ENCODE results near the gene AJUBA.

The AJUBA gene

DNA sequence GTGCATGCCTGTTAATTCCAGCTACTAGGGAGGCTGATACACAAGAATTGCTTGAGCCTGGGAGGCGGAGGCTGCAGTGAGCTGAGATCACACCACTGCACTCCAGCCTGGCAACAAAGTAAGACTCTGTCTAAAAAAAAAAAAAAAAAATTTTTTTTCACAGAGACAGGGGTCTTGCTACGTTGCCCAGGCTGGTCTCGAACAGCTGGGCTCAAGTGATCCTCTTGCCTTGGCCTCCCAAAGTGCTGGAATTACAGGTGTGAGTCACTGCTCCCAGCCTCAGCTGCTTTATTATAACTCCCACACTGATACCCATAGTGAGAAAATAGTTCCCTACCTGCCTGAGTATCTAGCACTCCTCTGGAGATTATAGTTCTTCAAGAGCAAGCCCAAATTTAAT, 36.7 kb downstream of the AJUBA start:
- Mint-ChIP-seq H3K27ac (no peak overlapping the region), H3K27me3 (ENCODE audit: low read depth, poor library complexity) (no peaks in the 10 kb centered on the region), H3K4me3 (no peak overlapping the region), H3K4me1 (no peaks in the 10 kb centered on the region), H3K36me3 (ENCODE audit: low read depth) (peaks cover 62% of the 10 kb centered on the region), H3K9me3 (no peaks in the 10 kb centered on the region)
- TF ChIP-seq, protein P1, sequence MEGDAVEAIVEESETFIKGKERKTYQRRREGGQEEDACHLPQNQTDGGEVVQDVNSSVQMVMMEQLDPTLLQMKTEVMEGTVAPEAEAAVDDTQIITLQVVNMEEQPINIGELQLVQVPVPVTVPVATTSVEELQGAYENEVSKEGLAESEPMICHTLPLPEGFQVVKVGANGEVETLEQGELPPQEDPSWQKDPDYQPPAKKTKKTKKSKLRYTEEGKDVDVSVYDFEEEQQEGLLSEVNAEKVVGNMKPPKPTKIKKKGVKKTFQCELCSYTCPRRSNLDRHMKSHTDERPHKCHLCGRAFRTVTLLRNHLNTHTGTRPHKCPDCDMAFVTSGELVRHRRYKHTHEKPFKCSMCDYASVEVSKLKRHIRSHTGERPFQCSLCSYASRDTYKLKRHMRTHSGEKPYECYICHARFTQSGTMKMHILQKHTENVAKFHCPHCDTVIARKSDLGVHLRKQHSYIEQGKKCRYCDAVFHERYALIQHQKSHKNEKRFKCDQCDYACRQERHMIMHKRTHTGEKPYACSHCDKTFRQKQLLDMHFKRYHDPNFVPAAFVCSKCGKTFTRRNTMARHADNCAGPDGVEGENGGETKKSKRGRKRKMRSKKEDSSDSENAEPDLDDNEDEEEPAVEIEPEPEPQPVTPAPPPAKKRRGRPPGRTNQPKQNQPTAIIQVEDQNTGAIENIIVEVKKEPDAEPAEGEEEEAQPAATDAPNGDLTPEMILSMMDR (IDR thresholded peaks at IDR 0.05): no peak
- no peak for DNase-seq

DNA sequence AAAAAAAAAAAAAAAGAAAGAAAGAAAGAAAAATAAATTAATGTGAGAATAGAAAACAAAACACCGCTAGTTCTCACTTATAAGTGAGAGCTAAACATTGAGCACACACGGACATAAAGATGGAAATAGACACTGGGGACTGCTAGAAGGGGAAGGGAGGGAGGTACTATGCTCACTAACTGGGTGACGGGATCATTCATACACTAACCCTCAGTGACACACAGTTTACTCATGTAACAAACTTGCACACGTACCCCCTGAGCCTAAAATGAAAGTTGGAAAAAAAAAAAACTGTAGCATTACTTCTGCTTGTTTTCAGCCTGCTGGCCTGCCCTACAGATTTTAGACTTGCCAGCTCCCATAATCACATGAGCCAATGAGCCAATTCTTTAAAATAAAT, 42.7 kb downstream of the AJUBA start:
- DNase-seq: no peak
- Mint-ChIP-seq H3K27ac (no peak overlapping the region), H3K4me1 (no peaks in the 10 kb centered on the region), H3K9me3 (no peaks in the 10 kb centered on the region), H3K4me3 (no peak overlapping the region), H3K36me3 (ENCODE audit: low read depth) (peaks cover 49% of the 10 kb centered on the region), H3K27me3 (ENCODE audit: low read depth, poor library complexity) (no peaks in the 10 kb centered on the region)
- TF ChIP-seq, protein P1 (IDR thresholded peaks at IDR 0.05): no peak

DNA sequence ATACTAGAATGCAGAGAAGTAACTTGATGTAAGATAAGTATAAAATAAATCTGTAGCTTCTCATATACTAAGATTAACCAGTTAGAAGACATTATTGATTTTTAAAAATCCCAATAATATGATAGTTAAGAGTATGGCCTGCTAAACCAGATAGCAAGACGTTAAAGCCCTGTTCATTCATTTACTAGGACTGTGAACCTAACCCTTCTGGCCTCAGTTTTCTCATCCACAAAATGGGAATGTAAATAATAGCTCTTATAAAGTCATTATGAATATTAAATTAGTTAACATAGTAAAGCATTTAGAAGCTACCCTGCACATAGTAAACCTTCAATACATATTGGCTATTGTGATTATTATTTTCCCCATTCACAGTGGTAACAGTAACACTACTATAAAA, 47.2 kb downstream of the AJUBA start:
- Mint-ChIP-seq H3K27ac (no peak overlapping the region), H3K27me3 (ENCODE audit: low read depth, poor library complexity) (no peaks in the 10 kb centered on the region), H3K9me3 (no peaks in the 10 kb centered on the region), H3K4me3 (no peak overlapping the region), H3K4me1 (peaks cover 5% of the 10 kb centered on the region), H3K36me3 (ENCODE audit: low read depth) (peaks cover 27% of the 10 kb centered on the region)
- TF ChIP-seq, protein P1 (IDR thresholded peaks at IDR 0.05): no peak
- no peak for DNase-seq

DNA sequence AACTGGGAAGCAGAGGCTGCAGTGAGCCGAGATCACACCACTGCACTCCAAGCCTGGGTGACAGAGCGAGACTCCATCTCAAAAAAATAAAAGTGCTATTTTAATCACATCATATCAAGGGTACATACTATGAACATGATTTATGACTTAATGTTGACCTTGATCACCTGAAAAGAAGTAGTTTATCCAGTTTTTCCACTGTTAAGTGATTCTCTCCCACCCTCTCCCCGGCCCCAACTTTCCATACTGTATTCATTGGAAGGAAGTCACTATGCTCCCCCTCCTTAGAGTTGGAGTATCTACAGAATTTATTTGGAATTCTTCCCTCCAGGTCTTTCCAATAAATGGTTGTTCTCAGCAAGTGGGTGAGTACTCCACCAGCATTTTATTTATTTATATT, 50.2 kb downstream of the AJUBA start:
- Mint-ChIP-seq H3K4me1 (peaks cover 5% of the 10 kb centered on the region), H3K27me3 (ENCODE audit: low read depth, poor library complexity) (no peaks in the 10 kb centered on the region), H3K36me3 (ENCODE audit: low read depth) (peaks cover 17% of the 10 kb centered on the region), H3K9me3 (no peaks in the 10 kb centered on the region), H3K27ac (no peak overlapping the region), H3K4me3 (no peak overlapping the region)
- DNase-seq: no peak
- TF ChIP-seq, protein P1 (IDR thresholded peaks at IDR 0.05): no peak

DNA sequence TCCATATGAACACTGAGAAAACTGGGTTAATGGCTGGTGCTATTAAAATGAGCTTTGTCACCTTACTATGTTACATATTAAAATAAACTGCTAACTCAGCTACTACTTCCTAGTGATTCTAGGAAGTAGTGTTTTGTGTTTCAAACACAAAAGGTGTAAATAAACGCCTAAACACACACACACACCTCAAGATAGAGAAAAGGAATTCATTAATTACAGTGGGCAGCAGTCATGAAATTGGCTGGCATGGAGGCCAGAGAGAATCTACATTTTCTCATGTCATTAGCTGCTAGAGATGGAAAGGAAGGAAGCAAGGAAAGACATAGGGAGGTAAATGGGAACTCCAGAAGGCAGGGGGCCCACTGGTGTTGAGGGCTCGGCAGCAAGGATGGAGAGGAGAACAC, 52.4 kb downstream of the AJUBA start:
- Mint-ChIP-seq H3K4me1 (peaks cover 10% of the 10 kb centered on the region), H3K9me3 (no peaks in the 10 kb centered on the region), H3K4me3 (no peak overlapping the region), H3K27me3 (ENCODE audit: low read depth, poor library complexity) (no peaks in the 10 kb centered on the region), H3K36me3 (ENCODE audit: low read depth) (peaks cover 30% of the 10 kb centered on the region), H3K27ac (no peak overlapping the region)
- no peak for DNase-seq
- TF ChIP-seq, protein P1 (IDR thresholded peaks at IDR 0.05): no peak

DNA sequence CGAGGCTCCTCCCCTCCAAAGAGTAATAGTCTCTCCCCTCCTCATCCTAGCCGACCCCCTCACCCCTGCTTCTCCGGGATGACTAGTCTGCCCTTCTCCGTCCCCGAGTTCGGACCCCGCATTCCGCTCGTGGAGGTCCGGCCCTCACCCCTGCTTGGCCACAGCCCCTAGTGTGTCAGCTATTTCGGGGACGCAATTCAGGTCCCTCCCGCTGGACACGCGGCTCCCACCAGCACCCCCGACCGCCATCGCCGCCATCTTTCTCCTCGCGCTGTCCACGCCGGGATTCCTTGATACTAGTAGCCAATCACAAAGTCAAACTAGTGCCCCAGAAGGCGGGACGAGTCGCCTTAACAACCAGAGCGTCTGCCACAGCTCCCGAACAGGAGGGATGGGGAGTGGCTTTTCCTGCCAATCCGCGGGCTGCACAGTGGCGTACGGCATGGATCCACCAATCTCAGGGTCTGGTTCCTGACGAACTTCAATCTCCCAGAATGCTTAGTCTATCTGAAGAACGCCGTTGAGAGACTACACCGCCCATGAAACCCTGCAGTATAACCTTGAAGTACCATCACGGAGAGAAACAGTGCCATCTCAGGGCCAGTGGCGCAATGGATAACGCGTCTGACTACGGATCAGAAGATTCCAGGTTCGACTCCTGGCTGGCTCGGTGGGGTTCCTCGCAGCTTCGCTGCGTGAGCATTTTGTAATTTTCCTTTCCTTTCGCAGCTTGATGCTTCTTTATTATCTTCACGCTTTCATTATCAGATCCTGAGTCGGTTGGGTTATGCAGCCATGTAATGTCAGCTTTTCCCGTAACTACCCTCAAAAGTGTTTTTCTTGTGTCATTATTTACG, 53.0 kb downstream of the AJUBA start, which contains the start of gene PRMT5:
Gene PRMT5, minus strand, starts transcription at position 273 of the 857 bp plus-strand sequence. Its CDS starts 15 bp downstream, at position 258.
- Mint-ChIP-seq H3K36me3 (ENCODE audit: low read depth) (peaks cover 37% of the 10 kb centered on the region), H3K9me3 (no peaks in the 10 kb centered on the region), H3K27me3 (ENCODE audit: low read depth, poor library complexity) (no peaks in the 10 kb centered on the region), H3K4me1 (peaks cover 10% of the 10 kb centered on the region), H3K4me3 (no peak within 1 kb of the TSS), H3K27ac (no peak within 1 kb of the TSS)
- TF ChIP-seq, protein P1 (IDR thresholded peaks at IDR 0.05): no peak
- DNase-seq: peak; percentile 96
